DMS53 treated with DMSO at 0.1 percent for 48 hours (cell line): ENCODE measurements around the gene TBP.
"Not testable (repeated sequence)": the region's sequence is repeated elsewhere in the genome, so short reads cannot be mapped to it uniquely, and the experiment has no call there.

Experiments
- DNase-seq: peaks from one replicate; lab custom pipeline; 2025; ENCODE audit not compliant: unreplicated experiment; lab: John Stamatoyannopoulos, UW

TBP gene

DNA sequence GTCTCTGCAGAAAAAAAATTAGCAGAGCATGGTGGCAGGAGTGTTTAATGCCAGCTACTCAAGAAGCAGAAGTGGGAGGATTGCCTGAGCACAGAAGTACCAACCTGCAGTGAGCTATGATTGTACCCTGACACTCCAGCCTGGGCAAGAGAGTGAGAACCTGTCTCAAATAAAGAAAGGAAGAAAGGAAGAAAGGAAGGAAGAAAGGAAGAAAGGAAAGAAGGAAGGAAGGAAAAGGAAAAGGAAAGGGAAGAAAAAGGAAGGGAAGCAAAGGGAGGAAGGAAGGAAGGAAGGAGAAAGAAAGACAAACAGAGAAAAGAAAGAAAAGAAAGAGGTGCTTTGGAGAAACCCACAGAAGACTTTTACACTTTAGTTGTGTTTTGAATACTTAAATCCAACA lies 43.1 kb downstream of the TBP start:
- no peak for DNase-seq

- no peak for DNase-seq
Observed at GRCh38 chr6:170605574-170606259, 51.5 kb downstream of the TBP start.

GRCh38 chr6:170609225-170609624 lies 55.1 kb downstream of the TBP start:
- DNase-seq = not testable (repeated sequence)

GRCh38 chr6:170612256-170612804 lies 58.2 kb downstream of the TBP start:
- DNase-seq = not testable (repeated sequence)

- not testable (repeated sequence) for DNase-seq
Observed at GRCh38 chr6:170616020-170616554, 61.9 kb downstream of the TBP start.
